HepG2 (cell line): ENCODE results near the gene AKR1A1. TPM values are rescaled to one million over a fixed set of nuclear protein-coding genes. Genes with fewer than 3 reads are reported as not detected.

Experiments
- ARNT2 ChIP-seq: sonication (generic); formaldehyde crosslinking; IDR thresholded peaks from 2 replicates; pipeline ENCODE4 v1.8.0; 2022; ENCODE audit warnings: mild to moderate bottlenecking, low read depth, missing genetic modification reagents, moderate library complexity
- EED ChIP-seq: sonication (generic); formaldehyde crosslinking; IDR thresholded peaks from 2 replicates; pipeline ENCODE4 v1.5.0; 2020; ENCODE audit warnings: mild to moderate bottlenecking, missing genetic modification reagents
- GABPB1 ChIP-seq: IDR thresholded peaks from 2 replicates; pipeline ENCODE4 v1.6.1; 2016; ENCODE audit warnings: mild to moderate bottlenecking, missing genetic modification reagents, moderate library complexity, missing compliant biosample characterization
- GLI4 ChIP-seq: sonication (generic); formaldehyde crosslinking; IDR thresholded peaks from 2 replicates; pipeline ENCODE4 v1.5.1; 2020; ENCODE audit warnings: missing genetic modification reagents, mild to moderate bottlenecking, moderate library complexity, borderline replicate concordance
- ISL2 ChIP-seq: sonication (generic); formaldehyde crosslinking; IDR thresholded peaks from 2 replicates; pipeline ENCODE4 v1.5.0; 2020; ENCODE audit warnings: missing genetic modification reagents
- NR2F6 ChIP-seq, 2 experiments: IDR thresholded peaks; 2 replicates each; pipeline ENCODE4 v1.6.1; 2016; ENCODE audit warnings: antibody characterized with exemption in 1 of 2, mild to moderate bottlenecking in 1 of 2
- STAT6 ChIP-seq: sonication (generic); formaldehyde crosslinking; IDR thresholded peaks from 2 replicates; pipeline ENCODE4 v1.4.0; 2020; ENCODE audit warnings: missing genetic modification reagents, mild to moderate bottlenecking, borderline replicate concordance
- ZHX2 ChIP-seq, 2 experiments: sonication (generic) in 1 of 2; formaldehyde crosslinking in 1 of 2; IDR thresholded peaks; 2 replicates each; pipeline versions ENCODE4 v1.6.1 to v1.9.0; 2014 to 2022; ENCODE audit warnings: antibody characterized with exemption in 1 of 2, borderline replicate concordance in 1 of 2, inconsistent platforms in 1 of 2, low read depth in 1 of 2, missing genetic modification reagents in 1 of 2
- ZNF30 ChIP-seq: sonication (generic); formaldehyde crosslinking; IDR thresholded peaks from 2 replicates; pipeline ENCODE4 v1.5.0; 2020; ENCODE audit warnings: mild to moderate bottlenecking, missing genetic modification reagents
- ZNF710 ChIP-seq: sonication (generic); formaldehyde crosslinking; IDR thresholded peaks from 2 replicates; pipeline ENCODE4 v1.5.0; 2020; ENCODE audit warnings: mild to moderate bottlenecking, missing genetic modification reagents, borderline replicate concordance
- polyA plus RNA-seq, 8 experiments: library from polyadenylated mRNA; depleted of rRNA in 3 of 8; stranded (reverse) in 7 of 8; unstranded in 1 of 8; fragments of >200 nt; fragmentation: Illumina TruSeq in 4 of 8; extraction: Trizol in 4 of 8; gene quantifications; 2 replicates each; pipeline versions ENCODE4 v1.2.1 to v1.2.3, GENCODE V29; 2011 to 2016; ENCODE audit warnings: low read depth in 4 of 8, missing spikeins in 1 of 8, mixed read lengths in 1 of 8; ENCODE audit not compliant: insufficient read depth in 1 of 8
- total RNA-seq, 5 experiments: library from RNA; depleted of rRNA; stranded (reverse); fragments of >200 nt; fragmentation: Illumina TruSeq; extraction: Trizol; gene quantifications; 2 replicates each; pipeline ENCODE4 v1.2.3, GENCODE V29; 2016; ENCODE audit warnings: low read depth in 1 of 5

The AKR1A1 gene
- total and polyA plus RNA-seq, 2 of the 13 experiments (the other 11 are each of a cell fraction or from before 2014, with no cell fraction given), result 181 to 217 TPM

GRCh38 chr1:45573231-45573804, 22.7 kb downstream of the AKR1A1 start (continued):
- no peak for TF ChIP-seq ZHX2 (IDR thresholded peaks at IDR 0.05; ENCODE audit: low read depth)
- TF ChIP-seq ZHX2 (CRISPR knock-in tag; IDR thresholded peaks at IDR 0.05; ENCODE audit: borderline replicate concordance), result no peak
- TF ChIP-seq ISL2 (CRISPR knock-in tag), result no peak
- TF ChIP-seq NR2F6 (IDR thresholded peaks at IDR 0.05), result no peak
- TF ChIP-seq NR2F6 (CRISPR knock-in tag; IDR thresholded peaks at IDR 0.05), result no peak
- TF ChIP-seq GABPB1, result no peak
- TF ChIP-seq EED (CRISPR knock-in tag), result no peak
- TF ChIP-seq ZNF710, result no peak
- no peak for TF ChIP-seq ARNT2
- TF ChIP-seq ZNF30 (CRISPR knock-in tag), result no peak
- TF ChIP-seq STAT6 (CRISPR knock-in tag), result no peak
- TF ChIP-seq GLI4 (CRISPR knock-in tag), result no peak
